Peyer's patch (tissue), 4 donors: ENCODE data around the gene TMEM232.

ENCODE experiments used
- POLR2A ChIP-seq, 2 donors: fragments of 450-650 bp; IDR thresholded peaks; one replicate each; pipeline ENCODE4 v1.5.1; 2017; ENCODE audit warnings: antibody characterized with exemption in 2 of 2, mild to moderate bottlenecking in 2 of 2, moderate library complexity in 2 of 2
- TF ChIP-seq, protein P1 (sequence below), 6 experiments: fragments of 450-650 bp in 4 of 6; fragments of 200-600 bp in 2 of 6; sonication (generic) in 1 of 6; IDR thresholded peaks; one replicate each; pipeline ENCODE4 v1.5.1; 2017 to 2019; ENCODE audit warnings: antibody characterized with exemption in 6 of 6, mild to moderate bottlenecking in 3 of 6, moderate library complexity in 1 of 6

DNA sequence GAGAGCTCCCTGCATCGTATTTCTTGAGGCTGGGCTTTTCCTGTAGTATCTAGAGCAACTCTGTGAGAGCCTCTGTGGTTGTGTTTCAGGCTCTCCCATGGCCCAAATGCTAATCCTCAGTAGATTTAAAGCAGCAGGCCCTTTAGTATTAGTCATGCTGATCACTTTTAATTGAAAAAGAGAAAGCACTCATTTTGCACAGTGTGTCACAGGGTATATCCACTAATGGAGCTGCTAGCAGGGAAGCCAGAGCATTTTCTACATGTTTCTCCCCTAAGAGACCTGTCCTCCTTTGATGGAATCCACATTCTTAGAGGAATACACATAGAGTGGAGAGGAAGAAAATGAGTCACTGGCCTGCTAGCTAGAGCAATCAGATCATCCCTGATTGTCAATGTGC, 348.5 kb downstream of the TMEM232 start:
- TF ChIP-seq, protein P1, sequence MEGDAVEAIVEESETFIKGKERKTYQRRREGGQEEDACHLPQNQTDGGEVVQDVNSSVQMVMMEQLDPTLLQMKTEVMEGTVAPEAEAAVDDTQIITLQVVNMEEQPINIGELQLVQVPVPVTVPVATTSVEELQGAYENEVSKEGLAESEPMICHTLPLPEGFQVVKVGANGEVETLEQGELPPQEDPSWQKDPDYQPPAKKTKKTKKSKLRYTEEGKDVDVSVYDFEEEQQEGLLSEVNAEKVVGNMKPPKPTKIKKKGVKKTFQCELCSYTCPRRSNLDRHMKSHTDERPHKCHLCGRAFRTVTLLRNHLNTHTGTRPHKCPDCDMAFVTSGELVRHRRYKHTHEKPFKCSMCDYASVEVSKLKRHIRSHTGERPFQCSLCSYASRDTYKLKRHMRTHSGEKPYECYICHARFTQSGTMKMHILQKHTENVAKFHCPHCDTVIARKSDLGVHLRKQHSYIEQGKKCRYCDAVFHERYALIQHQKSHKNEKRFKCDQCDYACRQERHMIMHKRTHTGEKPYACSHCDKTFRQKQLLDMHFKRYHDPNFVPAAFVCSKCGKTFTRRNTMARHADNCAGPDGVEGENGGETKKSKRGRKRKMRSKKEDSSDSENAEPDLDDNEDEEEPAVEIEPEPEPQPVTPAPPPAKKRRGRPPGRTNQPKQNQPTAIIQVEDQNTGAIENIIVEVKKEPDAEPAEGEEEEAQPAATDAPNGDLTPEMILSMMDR (IDR thresholded peaks at IDR 0.05): no peak
- no peak for TF ChIP-seq POLR2A (IDR thresholded peaks at IDR 0.05)
